ENCODE results near the gene ZNF33B. TPM values are rescaled to one million over a fixed set of nuclear protein-coding genes. Genes with fewer than 3 reads are reported as not detected.

Gene ZNF33B
- total and polyA plus RNA-seq, 2 experiments from 2014 or later: 9.9 to 18.7 TPM

GRCh38 chr10:42630537-42631134 is 7.7 kb downstream of the ZNF33B start:
- H3K4me2 ChIP-seq: no peak overlapping the region
- H3K9me2 ChIP-seq (replicated peaks; ENCODE audit: insufficient read depth): no peaks in the 10 kb centered on the region
- no peaks in the 10 kb centered on the region for H4K20me1 ChIP-seq (ENCODE audit: insufficient read depth, poor library complexity, severe bottlenecking)
- H3K9me3 ChIP-seq (ENCODE audit: low read depth): no peaks in the 10 kb centered on the region
- H3K4me1 ChIP-seq (ENCODE audit: insufficient read depth): no peaks in the 10 kb centered on the region
- WGBS (ENCODE audit: low lambda C conversion rate, missing lambda C conversion rate): 100% methylated on average over 1 of the region's 1 CpG
- no peak overlapping the region for H3K27ac ChIP-seq
- H3K36me3 ChIP-seq (replicated peaks; ENCODE audit: insufficient read depth, low read depth): no peaks in the 10 kb centered on the region
- H3K27me3 ChIP-seq: no peaks in the 10 kb centered on the region
- peaks cover 27% of the 10 kb centered on the region for H3K79me2 ChIP-seq
- H2AFZ ChIP-seq: no peak overlapping the region
- no peak overlapping the region for H3K4me3 ChIP-seq
- no peak for DNase-seq (ENCODE audit: low spot score)
- TF ChIP-seq EZH2 (IDR thresholded peaks at IDR 0.05; ENCODE audit: borderline replicate concordance) (no peak), EZH2phosphoT487 (IDR thresholded peaks at IDR 0.05; ENCODE audit: low read depth, severe bottlenecking, unreplicated experiment) (no peak), CTCF (IDR thresholded peaks at IDR 0.05; ENCODE audit: poor library complexity) (no peak)

GRCh38 chr10:42623929-42624328 is 14.4 kb downstream of the ZNF33B start:
- H2AFZ ChIP-seq: no peak overlapping the region
- no peak overlapping the region for H3K27ac ChIP-seq
- WGBS (ENCODE audit: low lambda C conversion rate, missing lambda C conversion rate): 94% methylated on average over 4 of the region's 4 CpGs
- H3K4me2 ChIP-seq: no peak overlapping the region
- DNase-seq (ENCODE audit: low spot score): no peak
- no peak overlapping the region for H3K4me3 ChIP-seq
- TF ChIP-seq EZH2 (IDR thresholded peaks at IDR 0.05; ENCODE audit: borderline replicate concordance) (no peak), CTCF (IDR thresholded peaks at IDR 0.05; ENCODE audit: poor library complexity) (no peak), EZH2phosphoT487 (IDR thresholded peaks at IDR 0.05; ENCODE audit: low read depth, severe bottlenecking, unreplicated experiment) (no peak)
- H3K9me2 ChIP-seq (replicated peaks; ENCODE audit: insufficient read depth): no peaks in the 10 kb centered on the region
- H3K36me3 ChIP-seq (replicated peaks; ENCODE audit: insufficient read depth, low read depth): no peaks in the 10 kb centered on the region
- H4K20me1 ChIP-seq (ENCODE audit: insufficient read depth, poor library complexity, severe bottlenecking): no peaks in the 10 kb centered on the region
- H3K79me2 ChIP-seq: peaks cover 4% of the 10 kb centered on the region
- H3K27me3 ChIP-seq: no peaks in the 10 kb centered on the region
- no peaks in the 10 kb centered on the region for H3K4me1 ChIP-seq (ENCODE audit: insufficient read depth)
- H3K9me3 ChIP-seq (ENCODE audit: low read depth): no peaks in the 10 kb centered on the region

- Histone ChIP-seq H3K27ac (no peak overlapping the region), H3K9me3 (ENCODE audit: low read depth) (no peaks in the 10 kb centered on the region), H3K36me3 (replicated peaks; ENCODE audit: insufficient read depth, low read depth) (no peaks in the 10 kb centered on the region), H4K20me1 (ENCODE audit: insufficient read depth, poor library complexity, severe bottlenecking) (no peaks in the 10 kb centered on the region), H3K4me3 (no peak overlapping the region), H3K27me3 (no peaks in the 10 kb centered on the region), H2AFZ (no peak overlapping the region), H3K9me2 (replicated peaks; ENCODE audit: insufficient read depth) (no peaks in the 10 kb centered on the region), H3K4me2 (no peak overlapping the region), H3K79me2 (peaks cover 2% of the 10 kb centered on the region), H3K4me1 (ENCODE audit: insufficient read depth) (no peaks in the 10 kb centered on the region)
- WGBS (ENCODE audit: low lambda C conversion rate, missing lambda C conversion rate): 95% methylated on average over 4 of the region's 4 CpGs
- TF ChIP-seq EZH2phosphoT487 (IDR thresholded peaks at IDR 0.05; ENCODE audit: low read depth, severe bottlenecking, unreplicated experiment) (no peak), CTCF (IDR thresholded peaks at IDR 0.05; ENCODE audit: poor library complexity) (no peak), EZH2 (IDR thresholded peaks at IDR 0.05; ENCODE audit: borderline replicate concordance) (no peak)
- no peak for DNase-seq (ENCODE audit: low spot score)
These were observed 19.9 kb downstream of the ZNF33B start for GRCh38 chr10:42618424-42618823.

Measured in hepatocyte (in vitro differentiated cells).